GM10248 (cell line): ENCODE measurements around the gene LRBA.

Experiments used
- CTCF ChIA-PET: fragments of 300-600 bp; sonication (Branson Sonifier 250); formaldehyde crosslinking; extraction: SDS; loops from one replicate; lab custom pipeline; 2021; ENCODE audit warnings: antibody characterized with exemption; lab: Yijun Ruan, JAX
- POLR2A ChIA-PET: fragments of 350-650 bp; sonication (Branson Sonifier 250); formaldehyde crosslinking; extraction: SDS; loops from one replicate; lab custom pipeline; 2020; ENCODE audit warnings: antibody characterized with exemption; lab: Yijun Ruan, JAX
- DNase-seq: peaks from one replicate; pipeline ENCODE4 v3.0.0; 2012; ENCODE audit errors: extremely low spot score
- TF ChIP-seq, protein P1 (sequence below): IDR thresholded peaks from 2 replicates; pipeline ENCODE4 v1.5.1; 2012; ENCODE audit warnings: mild to moderate bottlenecking, low read depth; ENCODE audit errors: extremely low read depth, missing control alignments, control extremely low read depth

The LRBA gene

DNA sequence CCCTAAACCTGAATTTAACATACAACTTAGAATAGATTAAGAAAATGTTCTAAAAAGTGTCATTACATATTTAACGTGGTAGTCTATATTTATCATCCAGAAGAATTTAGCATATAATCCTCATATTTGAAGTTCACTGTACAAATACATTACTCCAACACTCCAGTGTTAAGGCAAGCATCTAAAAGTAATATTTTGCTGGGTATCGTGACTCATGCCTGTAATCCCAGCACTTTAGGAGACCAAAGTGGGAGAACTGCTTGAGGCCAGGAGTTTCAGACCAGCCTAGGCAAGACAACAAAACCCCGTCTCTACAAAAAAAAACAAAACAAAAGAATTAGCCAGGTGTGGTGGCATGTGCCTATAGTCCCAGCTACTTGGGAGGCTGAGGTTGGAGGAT lies 24.8 kb downstream of the LRBA start:
- CTCF ChIA-PET: no interaction called here
- no peak for DNase-seq
- TF ChIP-seq, protein P1, sequence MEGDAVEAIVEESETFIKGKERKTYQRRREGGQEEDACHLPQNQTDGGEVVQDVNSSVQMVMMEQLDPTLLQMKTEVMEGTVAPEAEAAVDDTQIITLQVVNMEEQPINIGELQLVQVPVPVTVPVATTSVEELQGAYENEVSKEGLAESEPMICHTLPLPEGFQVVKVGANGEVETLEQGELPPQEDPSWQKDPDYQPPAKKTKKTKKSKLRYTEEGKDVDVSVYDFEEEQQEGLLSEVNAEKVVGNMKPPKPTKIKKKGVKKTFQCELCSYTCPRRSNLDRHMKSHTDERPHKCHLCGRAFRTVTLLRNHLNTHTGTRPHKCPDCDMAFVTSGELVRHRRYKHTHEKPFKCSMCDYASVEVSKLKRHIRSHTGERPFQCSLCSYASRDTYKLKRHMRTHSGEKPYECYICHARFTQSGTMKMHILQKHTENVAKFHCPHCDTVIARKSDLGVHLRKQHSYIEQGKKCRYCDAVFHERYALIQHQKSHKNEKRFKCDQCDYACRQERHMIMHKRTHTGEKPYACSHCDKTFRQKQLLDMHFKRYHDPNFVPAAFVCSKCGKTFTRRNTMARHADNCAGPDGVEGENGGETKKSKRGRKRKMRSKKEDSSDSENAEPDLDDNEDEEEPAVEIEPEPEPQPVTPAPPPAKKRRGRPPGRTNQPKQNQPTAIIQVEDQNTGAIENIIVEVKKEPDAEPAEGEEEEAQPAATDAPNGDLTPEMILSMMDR: no peak
- POLR2A ChIA-PET: interaction anchor here (0.7 kb wide), 1 partner anchor 101 kb away, joined by 8 read pairs; no protein-coding TSS in a partner anchor

DNA sequence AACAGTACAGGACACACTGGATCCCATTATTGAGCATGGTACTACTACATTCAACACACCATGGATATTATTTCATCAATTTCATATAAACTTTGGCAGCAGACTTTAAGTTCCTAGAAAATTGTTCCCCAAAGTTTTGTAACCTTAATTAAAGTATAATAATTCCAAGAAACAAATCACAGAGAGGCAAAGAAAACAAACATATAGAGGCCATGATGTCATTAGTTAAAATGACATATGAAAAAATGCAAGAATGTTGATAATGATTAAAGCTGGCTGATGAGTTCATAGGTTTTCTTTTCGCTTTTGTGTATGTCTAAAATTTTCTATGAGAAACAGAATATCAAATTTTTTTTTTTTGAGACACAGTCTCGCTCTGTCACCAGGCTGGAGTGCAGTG lies 26.8 kb downstream of the LRBA start:
- ChIA-PET POLR2A (no interaction called here), CTCF (interaction anchor here (1.1 kb wide), 2 partner anchors 9 to 26 kb away, joined by 3 to 4 read pairs; no protein-coding TSS in a partner anchor)
- TF ChIP-seq, protein P1: no peak
- no peak for DNase-seq

DNA sequence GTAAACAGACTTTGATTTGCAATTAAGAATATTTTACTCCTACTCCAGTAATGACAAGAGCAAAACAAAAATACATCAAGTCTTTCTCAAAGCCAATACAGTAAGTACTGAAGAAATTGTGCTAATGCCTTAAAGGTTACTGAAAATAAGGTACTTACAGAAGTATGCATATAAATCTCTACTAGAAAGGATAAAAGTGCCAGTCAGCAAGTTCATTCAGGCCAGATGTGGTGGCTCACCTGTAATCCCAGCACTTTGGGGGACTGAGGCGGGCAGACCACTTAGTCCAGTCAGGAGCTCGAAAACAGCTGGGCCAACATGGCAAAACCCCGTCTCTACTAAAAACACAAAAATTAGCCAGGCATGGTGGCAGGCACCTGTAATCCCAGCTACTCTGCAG lies 27.9 kb downstream of the LRBA start:
- ChIA-PET CTCF (interaction anchor here (0.9 to 1.2 kb wide), 2 partner anchors 11 to 16 kb away, joined by 3 read pairs; no protein-coding TSS in a partner anchor), POLR2A (no interaction called here)
- TF ChIP-seq, protein P1: no peak
- no peak for DNase-seq

DNA sequence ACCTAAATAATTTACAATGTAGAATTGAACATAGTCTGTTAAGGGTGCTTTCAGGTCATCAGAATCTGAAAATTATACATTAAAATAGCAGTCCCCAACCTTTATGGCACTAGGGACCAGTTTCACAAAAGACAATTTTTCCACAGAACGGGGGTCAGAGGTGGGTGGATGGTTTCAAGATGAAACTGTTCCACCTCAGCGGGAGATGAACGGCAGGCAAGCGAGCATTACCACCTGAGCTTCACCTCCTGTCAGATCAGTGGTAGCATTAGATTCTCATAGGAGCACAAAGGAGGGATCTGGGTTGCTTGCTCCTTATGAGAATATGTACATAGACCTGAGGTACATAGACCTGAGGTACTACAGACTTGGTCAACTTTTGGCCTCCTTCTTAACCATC lies 29.0 kb downstream of the LRBA start:
- TF ChIP-seq, protein P1: no peak
- POLR2A ChIA-PET: interaction anchor here (0.5 kb wide), 1 partner anchor 17 kb away, joined by 4 read pairs; no protein-coding TSS in a partner anchor
- CTCF ChIA-PET: no interaction called here
- DNase-seq: no peak

DNA sequence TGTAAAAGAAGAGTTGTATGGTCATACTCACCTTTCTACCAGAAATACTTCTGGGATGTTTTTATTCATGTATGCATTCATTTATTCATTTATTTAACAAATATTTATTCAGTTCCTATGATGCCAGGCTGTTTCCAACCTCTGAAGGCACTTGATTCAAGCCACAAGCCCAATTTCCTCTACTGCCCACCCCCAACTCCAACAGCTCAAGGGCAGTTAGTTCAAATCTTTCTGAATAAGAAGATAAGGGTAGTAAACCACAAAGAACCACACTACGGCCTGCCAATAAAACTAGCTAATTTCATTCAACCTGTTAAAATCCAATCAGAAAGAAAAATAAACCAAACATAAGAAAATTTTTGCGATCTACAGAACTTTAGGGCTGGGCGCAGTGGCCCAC lies 31.2 kb downstream of the LRBA start:
- no peak for DNase-seq
- ChIA-PET POLR2A (no interaction called here), CTCF (no interaction called here)
- TF ChIP-seq, protein P1: no peak

DNA sequence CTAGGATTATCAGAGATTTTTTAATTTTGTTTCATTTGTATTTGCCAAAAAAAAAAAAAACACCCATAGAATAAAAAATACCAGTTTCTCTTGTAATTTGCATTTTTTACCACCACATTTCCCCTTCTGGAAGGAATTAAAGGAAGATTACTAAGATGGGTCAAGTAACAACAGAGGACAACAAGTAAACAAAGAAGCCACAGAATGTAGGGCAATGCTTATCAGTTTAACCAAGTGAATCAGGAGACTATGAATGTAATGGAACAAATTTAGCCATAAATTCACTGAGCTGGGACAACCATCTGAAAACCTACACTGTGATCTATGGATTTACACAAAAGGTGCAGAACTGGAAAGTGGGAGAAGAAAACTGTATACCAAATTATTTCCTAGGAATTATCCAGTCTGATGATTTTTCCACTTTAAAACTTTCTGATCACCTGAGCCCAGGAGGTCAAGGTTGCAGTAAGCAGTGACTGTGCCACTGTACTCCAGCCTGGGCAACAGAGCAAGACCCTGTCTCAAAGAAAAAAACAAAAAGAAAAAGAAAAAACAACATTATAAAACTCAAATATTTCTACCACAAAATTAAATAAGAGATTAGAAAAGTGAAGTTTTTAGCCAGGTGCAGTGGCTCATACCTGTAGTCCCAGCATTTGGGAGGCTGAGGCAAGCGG lies 32.4 kb downstream of the LRBA start:
- ChIA-PET CTCF (interaction anchor here (1.2 to 2.5 kb wide), 3 partner anchors 11 to 29 kb away, joined by 3 to 9 read pairs (median 3); no protein-coding TSS in a partner anchor), POLR2A (no interaction called here)
- TF ChIP-seq, protein P1: no peak
- DNase-seq: no peak
